WTC11 (cell line): Measurements from ENCODE around the gene NPAS2. TPM values are rescaled to one million over a fixed set of nuclear protein-coding genes. Genes with fewer than 3 reads are reported as not detected.
A peak's percentile ranks its signal among the peaks of the same experiment; 100 is the strongest.

Experiments used
- ATAC-seq: fragments of 200-7000 bp; cut with Tn5 transposase; 2 replicates; pipeline ENCODE4 v1.10.0; 2021; ENCODE audit warnings: mild to moderate bottlenecking, moderate library complexity
- CTCF ChIA-PET: fragments of 300-600 bp; sonication (Branson Sonifier 250); formaldehyde crosslinking; loops from one replicate; lab custom pipeline; 2021; ENCODE audit warnings: antibody characterized with exemption; lab: Charles Lee
- POLR2A ChIA-PET: fragments of 350-600 bp; sonication (Branson Sonifier 250); formaldehyde crosslinking; loops from one replicate; lab custom pipeline; 2021; ENCODE audit warnings: antibody characterized with exemption; lab: Charles Lee
- DNase-seq: peaks from one replicate; pipeline ENCODE4 v3.0.0; 2021; ENCODE audit warnings: low spot score
- H3K27ac Mint-ChIP-seq: 2 replicates; pipeline ENCODE4 v1.8.0; 2021; ENCODE audit warnings: mixed read lengths
- H3K27me3 Mint-ChIP-seq: 2 replicates; pipeline ENCODE4 v1.8.0; 2021; ENCODE audit warnings: low read depth, mild to moderate bottlenecking, moderate library complexity, mixed read lengths
- H3K36me3 Mint-ChIP-seq: 2 replicates; pipeline ENCODE4 v1.8.0; 2021; ENCODE audit warnings: mixed read lengths
- H3K4me1 Mint-ChIP-seq: 2 replicates; pipeline ENCODE4 v1.8.0; 2022; ENCODE audit warnings: mixed read lengths
- H3K4me3 Mint-ChIP-seq: 2 replicates; pipeline ENCODE4 v1.8.0; 2021; ENCODE audit warnings: mild to moderate bottlenecking, moderate library complexity, mixed read lengths
- H3K9me3 Mint-ChIP-seq: 2 replicates; pipeline ENCODE4 v1.8.0; 2021; ENCODE audit warnings: mixed read lengths
- ATF6 ChIP-seq: sonication (generic); formaldehyde crosslinking; IDR thresholded peaks from 2 replicates; pipeline ENCODE4 v1.8.1; 2023; ENCODE audit warnings: mild to moderate bottlenecking, missing genetic modification reagents
- CDX4 ChIP-seq: fragments of 250-450 bp; sonication (Bioruptor Pico); IDR thresholded peaks from 2 replicates; pipeline ENCODE4 v1.9.0; 2021; ENCODE audit warnings: moderate library complexity, mild to moderate bottlenecking, inconsistent platforms, borderline replicate concordance
- CREM ChIP-seq: sonication (generic); formaldehyde crosslinking; IDR thresholded peaks from 2 replicates; pipeline ENCODE4 v1.8.1; 2022; ENCODE audit warnings: mild to moderate bottlenecking, missing genetic modification reagents, moderate library complexity
- E2F4 ChIP-seq: sonication (generic); formaldehyde crosslinking; IDR thresholded peaks from 2 replicates; pipeline ENCODE4 v1.8.1; 2022; ENCODE audit warnings: low read depth, mild to moderate bottlenecking, moderate library complexity, missing genetic modification reagents, borderline replicate concordance
- EMX1 ChIP-seq: fragments of 250-450 bp; sonication (Bioruptor Pico); IDR thresholded peaks from 2 replicates; pipeline ENCODE4 v1.8.0; 2021; ENCODE audit warnings: mild to moderate bottlenecking
- ERG ChIP-seq: fragments of 250-450 bp; sonication (Bioruptor Pico); IDR thresholded peaks from 2 replicates; pipeline ENCODE4 v1.8.0; 2021; ENCODE audit warnings: mild to moderate bottlenecking
- FOXJ3 ChIP-seq: sonication (generic); formaldehyde crosslinking; IDR thresholded peaks from 2 replicates; pipeline ENCODE4 v1.9.0; 2021; ENCODE audit warnings: missing genetic modification reagents, mild to moderate bottlenecking, borderline replicate concordance
- HMGA2 ChIP-seq: fragments of 250-450 bp; sonication (Bioruptor Pico); IDR thresholded peaks from 2 replicates; pipeline ENCODE4 v1.4.0; 2021; ENCODE audit warnings: mild to moderate bottlenecking, moderate library complexity
- JAZF1 ChIP-seq: fragments of 250-450 bp; sonication (Bioruptor Pico); IDR thresholded peaks from 2 replicates; pipeline ENCODE4 v1.9.0; 2021; ENCODE audit warnings: moderate library complexity, mild to moderate bottlenecking, inconsistent platforms
- NFE2L1 ChIP-seq: sonication (generic); formaldehyde crosslinking; IDR thresholded peaks from 2 replicates; pipeline ENCODE4 v1.8.1; 2023; ENCODE audit warnings: missing genetic modification reagents
- RORB ChIP-seq: fragments of 250-450 bp; sonication (Bioruptor Pico); IDR thresholded peaks from 2 replicates; pipeline ENCODE4 v1.9.0; 2021; ENCODE audit warnings: mild to moderate bottlenecking
- SMAD3 ChIP-seq: sonication (generic); formaldehyde crosslinking; IDR thresholded peaks from 2 replicates; pipeline ENCODE4 v1.8.0; 2022; ENCODE audit warnings: missing genetic modification reagents, mild to moderate bottlenecking, borderline replicate concordance
- SMAD4 ChIP-seq: sonication (generic); formaldehyde crosslinking; IDR thresholded peaks from 2 replicates; pipeline ENCODE4 v1.8.0; 2022; ENCODE audit warnings: mild to moderate bottlenecking, missing genetic modification reagents
- SP1 ChIP-seq: sonication (generic); formaldehyde crosslinking; conservative IDR thresholded peaks from 2 replicates; pipeline ENCODE4 v1.8.1; 2022; ENCODE audit warnings: missing genetic modification reagents
- TCF7 ChIP-seq: sonication (generic); formaldehyde crosslinking; IDR thresholded peaks from 2 replicates; pipeline ENCODE4 v1.8.0; 2022; ENCODE audit warnings: mild to moderate bottlenecking, low read depth, missing genetic modification reagents, moderate library complexity
- TEAD1 ChIP-seq: sonication (generic); formaldehyde crosslinking; IDR thresholded peaks from 2 replicates; pipeline ENCODE4 v1.8.0; 2022; ENCODE audit warnings: mild to moderate bottlenecking, missing genetic modification reagents
- TP53 ChIP-seq: sonication (generic); formaldehyde crosslinking; IDR thresholded peaks from 2 replicates; pipeline ENCODE4 v1.8.1; 2023; ENCODE audit warnings: mild to moderate bottlenecking, missing genetic modification reagents
- USF1 ChIP-seq: sonication (generic); formaldehyde crosslinking; IDR thresholded peaks from 2 replicates; pipeline ENCODE4 v1.8.0; 2022; ENCODE audit warnings: mild to moderate bottlenecking, missing genetic modification reagents
- ZBTB43 ChIP-seq: sonication (generic); formaldehyde crosslinking; IDR thresholded peaks from 2 replicates; pipeline ENCODE4 v1.8.1; 2023; ENCODE audit warnings: mild to moderate bottlenecking, missing genetic modification reagents
- ZNF396 ChIP-seq: fragments of 250-450 bp; sonication (Bioruptor Pico); IDR thresholded peaks from 2 replicates; pipeline ENCODE4 v1.8.0; 2021; ENCODE audit warnings: mild to moderate bottlenecking, moderate library complexity, borderline replicate concordance
- total RNA-seq: library from RNA; stranded (reverse); gene quantifications from 3 replicates; pipeline ENCODE4 v1.2.3, GENCODE V29; 2021
- TF ChIP-seq, protein P1 (sequence below): sonication (generic); formaldehyde crosslinking; conservative IDR thresholded peaks from 2 replicates; pipeline ENCODE4 v1.8.1; 2022; ENCODE audit warnings: mild to moderate bottlenecking, missing genetic modification reagents
- TF ChIP-seq, protein P2 (sequence below): sonication (generic); formaldehyde crosslinking; IDR thresholded peaks from 2 replicates; pipeline ENCODE4 v1.8.0; 2022; ENCODE audit warnings: mild to moderate bottlenecking, missing genetic modification reagents
- TF ChIP-seq, protein P3 (sequence below): sonication (generic); formaldehyde crosslinking; IDR thresholded peaks from 2 replicates; pipeline ENCODE4 v1.8.0; 2023; ENCODE audit warnings: missing genetic modification reagents
- TF ChIP-seq, protein P4 (sequence below): sonication (generic); formaldehyde crosslinking; IDR thresholded peaks from 2 replicates; pipeline ENCODE4 v1.8.1; 2023; ENCODE audit warnings: mild to moderate bottlenecking, missing genetic modification reagents, moderate library complexity

NPAS2 gene
- total RNA-seq, 1 experiment from 2014 or later, result 2.6 TPM

GRCh38 chr2:100886085-100886484, 66.1 kb downstream of the NPAS2 start (continued):
- TF ChIP-seq ZNF396 (no peak), USF1 (no peak), CDX4 (no peak), TCF7 (CRISPR knock-in tag) (no peak), TP53 (no peak), E2F4 (CRISPR knock-in tag) (no peak), ERG (no peak), ZBTB43 (CRISPR knock-in tag) (no peak), RORB (CRISPR knock-in tag) (no peak), EMX1 (no peak), TEAD1 (no peak), JAZF1 (CRISPR knock-in tag) (no peak)
- TF ChIP-seq, protein P1, sequence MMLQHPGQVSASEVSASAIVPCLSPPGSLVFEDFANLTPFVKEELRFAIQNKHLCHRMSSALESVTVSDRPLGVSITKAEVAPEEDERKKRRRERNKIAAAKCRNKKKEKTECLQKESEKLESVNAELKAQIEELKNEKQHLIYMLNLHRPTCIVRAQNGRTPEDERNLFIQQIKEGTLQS (CRISPR knock-in tag), result no peak
- TF ChIP-seq, protein P2, sequence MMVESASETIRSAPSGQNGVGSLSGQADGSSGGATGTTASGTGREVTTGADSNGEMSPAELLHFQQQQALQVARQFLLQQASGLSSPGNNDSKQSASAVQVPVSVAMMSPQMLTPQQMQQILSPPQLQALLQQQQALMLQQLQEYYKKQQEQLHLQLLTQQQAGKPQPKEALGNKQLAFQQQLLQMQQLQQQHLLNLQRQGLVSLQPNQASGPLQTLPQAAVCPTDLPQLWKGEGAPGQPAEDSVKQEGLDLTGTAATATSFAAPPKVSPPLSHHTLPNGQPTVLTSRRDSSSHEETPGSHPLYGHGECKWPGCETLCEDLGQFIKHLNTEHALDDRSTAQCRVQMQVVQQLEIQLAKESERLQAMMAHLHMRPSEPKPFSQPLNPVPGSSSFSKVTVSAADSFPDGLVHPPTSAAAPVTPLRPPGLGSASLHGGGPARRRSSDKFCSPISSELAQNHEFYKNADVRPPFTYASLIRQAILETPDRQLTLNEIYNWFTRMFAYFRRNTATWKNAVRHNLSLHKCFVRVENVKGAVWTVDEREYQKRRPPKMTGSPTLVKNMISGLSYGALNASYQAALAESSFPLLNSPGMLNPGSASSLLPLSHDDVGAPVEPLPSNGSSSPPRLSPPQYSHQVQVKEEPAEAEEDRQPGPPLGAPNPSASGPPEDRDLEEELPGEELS (CRISPR knock-in tag), result no peak
- TF ChIP-seq, protein P3, sequence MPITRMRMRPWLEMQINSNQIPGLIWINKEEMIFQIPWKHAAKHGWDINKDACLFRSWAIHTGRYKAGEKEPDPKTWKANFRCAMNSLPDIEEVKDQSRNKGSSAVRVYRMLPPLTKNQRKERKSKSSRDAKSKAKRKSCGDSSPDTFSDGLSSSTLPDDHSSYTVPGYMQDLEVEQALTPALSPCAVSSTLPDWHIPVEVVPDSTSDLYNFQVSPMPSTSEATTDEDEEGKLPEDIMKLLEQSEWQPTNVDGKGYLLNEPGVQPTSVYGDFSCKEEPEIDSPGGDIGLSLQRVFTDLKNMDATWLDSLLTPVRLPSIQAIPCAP (CRISPR knock-in tag), result no peak
- TF ChIP-seq, all 79 proteins: peak for 0

- CTCF ChIA-PET, result interaction anchor here (0.7 to 1.6 kb wide), 2 partner anchors 16 to 25 kb away, joined by 3 to 6 read pairs; no protein-coding TSS in a partner anchor
- no peak overlapping the region for H3K27ac Mint-ChIP-seq
- H3K4me3 Mint-ChIP-seq, result no peak overlapping the region
- POLR2A ChIA-PET, result no interaction called here
- H3K9me3 Mint-ChIP-seq, result no peaks in the 10 kb centered on the region
- TF ChIP-seq NFE2L1 (CRISPR knock-in tag) (no peak), SMAD3 (CRISPR knock-in tag) (no peak), CREM (CRISPR knock-in tag) (no peak), ATF6 (no peak), RORB (CRISPR knock-in tag) (no peak), SMAD4 (CRISPR knock-in tag) (no peak), SP1 (CRISPR knock-in tag) (no peak), FOXJ3 (CRISPR knock-in tag) (no peak), HMGA2 (CRISPR knock-in tag) (no peak)
- TF ChIP-seq, protein P4, sequence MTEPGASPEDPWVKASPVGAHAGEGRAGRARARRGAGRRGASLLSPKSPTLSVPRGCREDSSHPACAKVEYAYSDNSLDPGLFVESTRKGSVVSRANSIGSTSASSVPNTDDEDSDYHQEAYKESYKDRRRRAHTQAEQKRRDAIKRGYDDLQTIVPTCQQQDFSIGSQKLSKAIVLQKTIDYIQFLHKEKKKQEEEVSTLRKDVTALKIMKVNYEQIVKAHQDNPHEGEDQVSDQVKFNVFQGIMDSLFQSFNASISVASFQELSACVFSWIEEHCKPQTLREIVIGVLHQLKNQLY, result no peak
- TF ChIP-seq, protein P2 (CRISPR knock-in tag), result no peak
- peaks cover 62% of the 10 kb centered on the region for H3K4me1 Mint-ChIP-seq
- H3K36me3 Mint-ChIP-seq, result no peaks in the 10 kb centered on the region
- H3K27me3 Mint-ChIP-seq, result peaks cover 16% of the 10 kb centered on the region; the same call in 1 of the 2 replicates
- peak; percentile 23; the same call in 1 of the 2 replicates for ATAC-seq
- no peak for DNase-seq
Observed at GRCh38 chr2:100887039-100887578, 67.2 kb downstream of the NPAS2 start.
